K562 (cell line): ENCODE results near the gene NMT1.

ENCODE experiments used
- AFF4 ChIP-seq: sonication (generic); formaldehyde crosslinking; IDR thresholded peaks from 2 replicates; pipeline ENCODE4 v1.8.0; 2023; ENCODE audit warnings: mild to moderate bottlenecking, missing genetic modification reagents
- BRF2 ChIP-seq: IDR thresholded peaks from 3 replicates; pipeline ENCODE4 v1.6.1; 2011; ENCODE audit warnings: borderline replicate concordance, mild to moderate bottlenecking; ENCODE audit not compliant: insufficient read length, insufficient read depth
- CTCF ChIP-seq, 3 experiments: IDR thresholded peaks in 2 of 3; conservative IDR thresholded peaks in 1 of 3; 2 replicates each; pipeline ENCODE4 v1.5.1; 2011 to 2012; ENCODE audit warnings: low read length in 3 of 3, mild to moderate bottlenecking in 3 of 3, control low read depth in 2 of 3, improper control_type of control experiment in 1 of 3, inconsistent platforms in 1 of 3, low read depth in 1 of 3, mixed read lengths in 1 of 3, moderate library complexity in 1 of 3; ENCODE audit not compliant: insufficient read depth in 2 of 3
- EZH2 ChIP-seq: IDR thresholded peaks from 2 replicates; pipeline ENCODE4 v1.6.1; 2012; ENCODE audit warnings: low read depth, mild to moderate bottlenecking, inconsistent platforms, low read length, borderline replicate concordance
- PHF8 ChIP-seq: fragments of 200-600 bp; sonication (generic); IDR thresholded peaks from 2 replicates; pipeline ENCODE4 v1.6.1; 2012; ENCODE audit warnings: mixed run types, mild to moderate bottlenecking, inconsistent platforms, low read length, moderate library complexity, borderline replicate concordance
- POLR2AphosphoS5 ChIP-seq: IDR thresholded peaks from 2 replicates; pipeline ENCODE4 v1.6.1; 2011; ENCODE audit warnings: mild to moderate bottlenecking, low read depth, low read length, moderate library complexity; ENCODE audit not compliant: control insufficient read depth, insufficient read depth
- SIX5 ChIP-seq, 2 experiments: IDR thresholded peaks; 2 replicates each; pipeline ENCODE4 v1.6.1; 2011; ENCODE audit warnings: low read length in 2 of 2, borderline replicate concordance in 1 of 2, low read depth in 1 of 2, mild to moderate bottlenecking in 1 of 2, moderate library complexity in 1 of 2; ENCODE audit not compliant: insufficient read depth in 1 of 2
- YBX1 ChIP-seq: fragments of 450-650 bp; IDR thresholded peaks from 2 replicates; pipeline ENCODE4 v1.7.1; 2016; ENCODE audit warnings: mild to moderate bottlenecking
- ZNF830 ChIP-seq: fragments of 250-450 bp; sonication (Bioruptor Pico); IDR thresholded peaks from 2 replicates; pipeline ENCODE4 v1.5.0; 2021; ENCODE audit warnings: mild to moderate bottlenecking

GRCh38 chr17:45101883-45102811, 41.0 kb downstream of the NMT1 start:
- TF ChIP-seq YBX1 = no peak
- TF ChIP-seq CTCF (IDR thresholded peaks at IDR 0.05 in 2 of 3, conservative IDR thresholded peaks at IDR 0.05 in 1 of 3; ENCODE audit: insufficient read depth in 2 of 3, low read depth in 1 of 3, low read length in 3 of 3) = no peak
- TF ChIP-seq BRF2 = no peak
- TF ChIP-seq PHF8 = no peak
- TF ChIP-seq ZNF830 = no peak
- TF ChIP-seq EZH2 = no peak
- TF ChIP-seq AFF4 (CRISPR knock-in tag) = no peak
- no peak for TF ChIP-seq SIX5 (IDR thresholded peaks at IDR 0.05; ENCODE audit: borderline replicate concordance in 1 of 2, insufficient read depth in 1 of 2, low read depth in 1 of 2, low read length in 2 of 2)
- TF ChIP-seq POLR2AphosphoS5 = no peak
